IMR-90 (cell line): ENCODE measurements around the gene CPXM2. TPM values are rescaled to one million over a fixed set of nuclear protein-coding genes. Genes with fewer than 3 reads are reported as not detected.

ENCODE experiments used
- ATAC-seq: fragments of 200-7000 bp; cut with Tn5 transposase; 2 replicates; pipeline ENCODE4 v1.9.1; 2020; ENCODE audit warnings: low read depth, mild to moderate bottlenecking, moderate library complexity
- BruUV-seq: library from RNA; stranded (reverse); fragments of 400-500 nt; replicated peaks from 2 replicates; lab custom pipeline; 2021; lab: Mats Ljungman, UMichigan
- CTCF ChIA-PET: fragments of 300-600 bp; formaldehyde crosslinking; extraction: SDS; loops from one replicate; lab custom pipeline; 2021; ENCODE audit warnings: antibody characterized with exemption; lab: Yijun Ruan, JAX
- POLR2A ChIA-PET: fragments of 300-600 bp; sonication (Branson Sonifier 250); formaldehyde crosslinking; loops from one replicate; lab custom pipeline; 2022; ENCODE audit warnings: antibody characterized with exemption; ENCODE audit not compliant: unreplicated experiment; lab: Charles Lee
- DNase-seq: peaks from one replicate; pipeline ENCODE4 v3.0.0; 2013
- H2AFZ ChIP-seq: replicated peaks from 2 replicates; pipeline ENCODE3; 2013; ENCODE audit warnings: low read length, mild to moderate bottlenecking; ENCODE audit not compliant: poor library complexity
- H2AK5ac ChIP-seq: 2 replicates; pipeline ENCODE4 v1.6.1; 2013; ENCODE audit warnings: low read depth, low read length, inconsistent platforms
- H2AK9ac ChIP-seq: replicated peaks from 2 replicates; pipeline ENCODE3; 2013; ENCODE audit warnings: mild to moderate bottlenecking, low read depth, low read length, moderate library complexity; ENCODE audit not compliant: poor library complexity
- H2BK120ac ChIP-seq: 2 replicates; pipeline ENCODE4 v1.6.1; 2013; ENCODE audit warnings: low read depth, low read length, inconsistent platforms
- H2BK15ac ChIP-seq: 3 replicates; pipeline ENCODE4 v1.6.1; 2013; ENCODE audit warnings: low read depth, low read length, inconsistent platforms
- H2BK20ac ChIP-seq: 2 replicates; pipeline ENCODE4 v1.6.1; 2013; ENCODE audit warnings: low read depth, mild to moderate bottlenecking, inconsistent platforms, low read length, moderate library complexity
- H2BK5ac ChIP-seq: 2 replicates; pipeline ENCODE4 v1.6.1; 2013; ENCODE audit warnings: mild to moderate bottlenecking, low read depth, low read length, inconsistent platforms; ENCODE audit not compliant: poor library complexity, severe bottlenecking
- H3K14ac ChIP-seq: replicated peaks from 2 replicates; pipeline ENCODE4 v1.6.1; 2013; ENCODE audit warnings: low read depth, low read length, inconsistent platforms
- H3K18ac ChIP-seq: 2 replicates; pipeline ENCODE4 v1.6.1; 2013; ENCODE audit warnings: low read depth, low read length, control low read depth
- H3K23ac ChIP-seq: 2 replicates; pipeline ENCODE4 v1.6.1; 2013; ENCODE audit warnings: low read depth, low read length, inconsistent platforms
- H3K27ac ChIP-seq: 2 replicates; pipeline ENCODE4 v1.5.1; 2013; ENCODE audit warnings: mild to moderate bottlenecking, control low read depth, low read length; ENCODE audit not compliant: insufficient read depth
- H3K27me3 ChIP-seq: 2 replicates; pipeline ENCODE4 v1.6.1; 2013; ENCODE audit warnings: low read length; ENCODE audit not compliant: control insufficient read depth, insufficient read depth
- H3K36me3 ChIP-seq: 2 replicates; pipeline ENCODE4 v1.6.1; 2013; ENCODE audit warnings: low read length, mixed read lengths; ENCODE audit not compliant: control insufficient read depth, insufficient read depth
- H3K4ac ChIP-seq: 2 replicates; pipeline ENCODE4 v1.6.1; 2013; ENCODE audit warnings: low read depth, low read length, inconsistent platforms
- H3K4me1 ChIP-seq: 2 replicates; pipeline ENCODE4 v1.6.1; 2013; ENCODE audit warnings: low read length, mixed read lengths; ENCODE audit not compliant: control insufficient read depth, insufficient read depth
- H3K4me2 ChIP-seq: 2 replicates; pipeline ENCODE4 v1.6.1; 2013; ENCODE audit warnings: low read depth, mild to moderate bottlenecking, control low read depth, low read length, moderate library complexity
- H3K4me3 ChIP-seq: 2 replicates; pipeline ENCODE4 v1.5.1; 2013; ENCODE audit warnings: low read depth, mild to moderate bottlenecking, control low read depth, low read length, moderate library complexity; ENCODE audit not compliant: insufficient read depth
- H3K56ac ChIP-seq: 2 replicates; pipeline ENCODE4 v1.6.1; 2013; ENCODE audit warnings: low read length, inconsistent platforms; ENCODE audit not compliant: insufficient read depth; ENCODE audit errors: extremely low read depth
- H3K79me1 ChIP-seq, 2 experiments: 2 replicates each; pipeline ENCODE4 v1.6.1; 2013; ENCODE audit warnings: low read length in 2 of 2, inconsistent platforms in 1 of 2, low read depth in 1 of 2
- H3K9ac ChIP-seq: 2 replicates; pipeline ENCODE4 v1.6.1; 2013; ENCODE audit warnings: low read depth, low read length, control low read depth
- H3K9me1 ChIP-seq: 2 replicates; pipeline ENCODE4 v1.6.1; 2013; ENCODE audit warnings: low read length, inconsistent platforms; ENCODE audit not compliant: insufficient read depth
- H3K9me3 ChIP-seq: 2 replicates; pipeline ENCODE4 v1.6.1; 2013; ENCODE audit warnings: low read length; ENCODE audit not compliant: control insufficient read depth, insufficient read depth
- H4K20me1 ChIP-seq: 2 replicates; pipeline ENCODE4 v1.6.1; 2013; ENCODE audit warnings: low read length, inconsistent platforms; ENCODE audit not compliant: insufficient read depth
- H4K5ac ChIP-seq: 2 replicates; pipeline ENCODE4 v1.6.1; 2013; ENCODE audit warnings: mild to moderate bottlenecking, low read depth, low read length, control low read depth
- H4K8ac ChIP-seq, 2 experiments: 2 replicates each; pipeline ENCODE4 v1.6.1; 2013; ENCODE audit warnings: low read depth in 2 of 2, low read length in 2 of 2, control low read depth in 1 of 2, inconsistent platforms in 1 of 2
- H4K91ac ChIP-seq: 2 replicates; pipeline ENCODE4 v1.6.1; 2013; ENCODE audit warnings: low read depth, low read length, inconsistent platforms; ENCODE audit not compliant: insufficient read depth
- BHLHE40 ChIP-seq: fragments of 150-350 bp; IDR thresholded peaks from 2 replicates; pipeline ENCODE4 v1.6.1; 2016; ENCODE audit warnings: mild to moderate bottlenecking, low read depth, low read length
- CEBPB ChIP-seq: IDR thresholded peaks from 2 replicates; pipeline ENCODE4 v1.6.1; 2012; ENCODE audit warnings: low read depth, low read length, improper control_type of control experiment
- CHD1 ChIP-seq: IDR thresholded peaks from 2 replicates; pipeline ENCODE4 v1.6.1; 2012; ENCODE audit warnings: low read depth, low read length, improper control_type of control experiment
- FOS ChIP-seq: fragments of 150-350 bp; IDR thresholded peaks from 2 replicates; pipeline ENCODE4 v1.6.1; 2016; ENCODE audit warnings: low read depth, low read length
- MAFK ChIP-seq: IDR thresholded peaks from 2 replicates; pipeline ENCODE4 v1.6.1; 2012; ENCODE audit warnings: low read depth, low read length, improper control_type of control experiment
- MAZ ChIP-seq: IDR thresholded peaks from 2 replicates; pipeline ENCODE4 v1.6.1; 2012; ENCODE audit warnings: low read depth, mild to moderate bottlenecking, low read length, improper control_type of control experiment, moderate library complexity, borderline replicate concordance
- MXI1 ChIP-seq: IDR thresholded peaks from 2 replicates; pipeline ENCODE4 v1.6.1; 2012; ENCODE audit warnings: low read depth, mild to moderate bottlenecking, low read length, moderate library complexity, borderline replicate concordance
- NFE2L2 ChIP-seq: fragments of 150-350 bp; IDR thresholded peaks from 2 replicates; pipeline ENCODE4 v1.6.1; 2016; ENCODE audit warnings: low read depth, mild to moderate bottlenecking, low read length
- POLR2A ChIP-seq: IDR thresholded peaks from 2 replicates; pipeline ENCODE4 v1.6.1; 2012; ENCODE audit warnings: mild to moderate bottlenecking, low read depth, low read length
- RAD21 ChIP-seq: IDR thresholded peaks from 2 replicates; pipeline ENCODE4 v1.6.1; 2012; ENCODE audit warnings: low read length, improper control_type of control experiment
- RCOR1 ChIP-seq: IDR thresholded peaks from 2 replicates; pipeline ENCODE4 v1.6.1; 2012; ENCODE audit warnings: mild to moderate bottlenecking, low read length, improper control_type of control experiment; ENCODE audit not compliant: insufficient replicate concordance
- RFX5 ChIP-seq: IDR thresholded peaks from 2 replicates; pipeline ENCODE4 v1.8.0; 2012; ENCODE audit warnings: low read depth, mild to moderate bottlenecking, low read length, moderate library complexity
- SMC3 ChIP-seq: fragments of 150-350 bp; IDR thresholded peaks from 2 replicates; pipeline ENCODE4 v1.6.1; 2016; ENCODE audit warnings: low read depth, mild to moderate bottlenecking, antibody characterized with exemption, low read length, moderate library complexity
- USF2 ChIP-seq: fragments of 150-350 bp; IDR thresholded peaks from 2 replicates; pipeline ENCODE4 v1.6.1; 2017; ENCODE audit warnings: mild to moderate bottlenecking, antibody characterized with exemption, low read length, low read depth
- WGBS, 2 experiments: methylation state at CpG; one replicate each; pipeline versions ENCODE4 v1.1.5 to v1.1.7; 2013; ENCODE audit warnings: missing lambda C conversion rate in 2 of 2; ENCODE audit not compliant: insufficient read length in 1 of 2; ENCODE audit errors: extremely low coverage in 2 of 2; 5-methylcytosine and 5-hydroxymethylcytosine counted together
- dilution Hi-C: fragments of 300-500 bp; cut with HindIII; formaldehyde crosslinking; loops from one replicate; pipeline ENCODE4 v1.14.3; 2018; ENCODE audit warnings: low sequenced_read_pairs; ENCODE audit not compliant: unreplicated experiment
- in situ Hi-C: fragments of 300-500 bp; cut with MboI; formaldehyde crosslinking; loops from 3 replicates; pipeline ENCODE4 v1.14.3; 2019; ENCODE audit warnings: low sequenced_read_pairs, inconsistent platforms, mixed read lengths
- intact Hi-C: fragments of 100-400 bp; cut with micrococcal nuclease; formaldehyde crosslinking; loops from 2 replicates; pipeline ENCODE4 v1.10.0; 2022
- polyA plus RNA-seq, 3 experiments: library from polyadenylated mRNA; depleted of rRNA; stranded (reverse); fragments of >200 nt; gene quantifications; 2 replicates each; pipeline ENCODE4 v1.2.3, GENCODE V29; 2012; ENCODE audit warnings: low replicate concordance in 1 of 3
- total RNA-seq: library from RNA; depleted of rRNA; stranded (reverse); fragments of >200 nt; gene quantifications from 2 replicates; pipeline ENCODE4 v1.2.3, GENCODE V29; 2012
- TF ChIP-seq, protein P1 (sequence below): fragments of 150-350 bp; IDR thresholded peaks from 2 replicates; pipeline ENCODE4 v1.6.1; 2016; ENCODE audit warnings: low read depth, mild to moderate bottlenecking, low read length, moderate library complexity, borderline replicate concordance
- TF ChIP-seq, protein P2 (sequence below): conservative IDR thresholded peaks from 2 replicates; pipeline ENCODE4 v1.5.1; 2012; ENCODE audit warnings: mild to moderate bottlenecking, low read depth, low read length, improper control_type of control experiment

Gene CPXM2
- total and polyA plus RNA-seq, 2 of the 4 experiments (the other 2 are of a cell fraction), result not detected

DNA sequence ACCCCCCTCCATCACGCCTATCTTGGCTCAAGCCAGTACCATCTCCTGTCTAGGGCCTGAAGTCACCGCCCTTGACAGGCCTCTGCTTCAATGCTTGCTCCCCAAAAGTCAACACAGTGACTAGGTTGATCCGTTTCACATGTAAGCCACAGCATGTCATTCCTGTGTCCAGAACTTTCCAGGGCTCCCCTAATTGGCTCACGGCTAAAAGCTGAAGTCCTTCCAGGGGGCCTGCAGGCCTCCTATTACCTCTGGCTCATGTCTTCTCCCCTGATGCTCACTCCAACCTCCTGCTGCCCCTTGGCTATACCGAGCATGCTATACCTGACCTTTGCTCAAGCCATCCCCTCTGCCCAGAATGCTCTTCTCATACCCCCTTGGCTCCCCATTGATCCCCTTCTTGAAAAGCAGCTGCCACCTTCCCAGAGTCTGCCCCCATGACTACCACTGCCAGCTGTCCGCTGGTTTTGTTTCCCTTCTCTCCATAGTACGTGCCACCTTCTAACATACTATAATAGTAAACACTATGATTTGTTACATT is 39.1 kb downstream of the CPXM2 start:
- no peak overlapping the region for H3K23ac ChIP-seq
- H3K14ac ChIP-seq, result no peak overlapping the region
- H3K4me2 ChIP-seq, result no peak overlapping the region
- no peak overlapping the region for H3K27ac ChIP-seq
- no peak overlapping the region for H3K9ac ChIP-seq
- H3K4me3 ChIP-seq, result no peak overlapping the region
- H3K9me1 ChIP-seq, result no peaks in the 10 kb centered on the region
- no peak overlapping the region for H3K18ac ChIP-seq
- intact Hi-C loops, result no loop called here
- no peak overlapping the region for H2BK5ac ChIP-seq
- no peaks in the 10 kb centered on the region for H4K20me1 ChIP-seq
- no peak overlapping the region for H3K56ac ChIP-seq
- ChIA-PET POLR2A (no interaction called here), CTCF (no interaction called here)
- 32 to 100% methylated on average over 1 to 4 of the region's 7 CpGs for WGBS, 2 experiments
- no peak for TF ChIP-seq BHLHE40
- TF ChIP-seq FOS, result no peak
- TF ChIP-seq RCOR1, result no peak
- TF ChIP-seq USF2, result no peak
- TF ChIP-seq, protein P1, sequence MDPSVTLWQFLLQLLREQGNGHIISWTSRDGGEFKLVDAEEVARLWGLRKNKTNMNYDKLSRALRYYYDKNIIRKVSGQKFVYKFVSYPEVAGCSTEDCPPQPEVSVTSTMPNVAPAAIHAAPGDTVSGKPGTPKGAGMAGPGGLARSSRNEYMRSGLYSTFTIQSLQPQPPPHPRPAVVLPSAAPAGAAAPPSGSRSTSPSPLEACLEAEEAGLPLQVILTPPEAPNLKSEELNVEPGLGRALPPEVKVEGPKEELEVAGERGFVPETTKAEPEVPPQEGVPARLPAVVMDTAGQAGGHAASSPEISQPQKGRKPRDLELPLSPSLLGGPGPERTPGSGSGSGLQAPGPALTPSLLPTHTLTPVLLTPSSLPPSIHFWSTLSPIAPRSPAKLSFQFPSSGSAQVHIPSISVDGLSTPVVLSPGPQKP, result no peak
- TF ChIP-seq, protein P2, sequence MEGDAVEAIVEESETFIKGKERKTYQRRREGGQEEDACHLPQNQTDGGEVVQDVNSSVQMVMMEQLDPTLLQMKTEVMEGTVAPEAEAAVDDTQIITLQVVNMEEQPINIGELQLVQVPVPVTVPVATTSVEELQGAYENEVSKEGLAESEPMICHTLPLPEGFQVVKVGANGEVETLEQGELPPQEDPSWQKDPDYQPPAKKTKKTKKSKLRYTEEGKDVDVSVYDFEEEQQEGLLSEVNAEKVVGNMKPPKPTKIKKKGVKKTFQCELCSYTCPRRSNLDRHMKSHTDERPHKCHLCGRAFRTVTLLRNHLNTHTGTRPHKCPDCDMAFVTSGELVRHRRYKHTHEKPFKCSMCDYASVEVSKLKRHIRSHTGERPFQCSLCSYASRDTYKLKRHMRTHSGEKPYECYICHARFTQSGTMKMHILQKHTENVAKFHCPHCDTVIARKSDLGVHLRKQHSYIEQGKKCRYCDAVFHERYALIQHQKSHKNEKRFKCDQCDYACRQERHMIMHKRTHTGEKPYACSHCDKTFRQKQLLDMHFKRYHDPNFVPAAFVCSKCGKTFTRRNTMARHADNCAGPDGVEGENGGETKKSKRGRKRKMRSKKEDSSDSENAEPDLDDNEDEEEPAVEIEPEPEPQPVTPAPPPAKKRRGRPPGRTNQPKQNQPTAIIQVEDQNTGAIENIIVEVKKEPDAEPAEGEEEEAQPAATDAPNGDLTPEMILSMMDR, result no peak
- TF ChIP-seq CHD1, result no peak
- no peak for TF ChIP-seq CEBPB
- no peak for TF ChIP-seq RAD21
- TF ChIP-seq MXI1, result no peak
- no peak for TF ChIP-seq SMC3
- TF ChIP-seq MAZ, result no peak
- TF ChIP-seq RFX5, result no peak
- no peak for TF ChIP-seq NFE2L2
- no peak for TF ChIP-seq MAFK
- TF ChIP-seq POLR2A, result no peak
- no peak overlapping the region for H4K8ac ChIP-seq
- H2BK20ac ChIP-seq, result no peak overlapping the region
- H2BK15ac ChIP-seq, result no peak overlapping the region
- H3K27me3 ChIP-seq, result no peaks in the 10 kb centered on the region
- H4K5ac ChIP-seq, result no peak overlapping the region
- H3K79me1 ChIP-seq, result no peaks in the 10 kb centered on the region
- no peak for DNase-seq
- H2AFZ ChIP-seq, result no peak overlapping the region
- no peak overlapping the region for H2AK9ac ChIP-seq
- peaks cover 19% of the 10 kb centered on the region for H3K9me3 ChIP-seq
- H2BK120ac ChIP-seq, result no peak overlapping the region
- H3K4me1 ChIP-seq, result no peaks in the 10 kb centered on the region
- ATAC-seq, result no peak
- H3K36me3 ChIP-seq, result no peaks in the 10 kb centered on the region
- no peak overlapping the region for H4K91ac ChIP-seq
- in situ Hi-C loops, result no loop called here
- no TSS peak for BruUV-seq
- dilution Hi-C loops, result no loop called here
- H2AK5ac ChIP-seq, result no peak overlapping the region
- H3K4ac ChIP-seq, result no peak overlapping the region
